Peyer's patch (tissue), 4 donors: ENCODE measurements around the gene TSPAN14. TPM values are rescaled to one million over a fixed set of nuclear protein-coding genes. Genes with fewer than 3 reads are reported as not detected.

Experiments used
- DNase-seq, 3 donors: peaks; one replicate each; pipeline ENCODE4 v3.0.0-alpha.2; 2017 to 2019
- H3K27ac ChIP-seq, 4 donors: fragments of 200-600 bp; sonication (generic); one replicate each; pipeline ENCODE4 v1.5.1; 2016 to 2019
- H3K27me3 ChIP-seq, 2 donors: fragments of 200-600 bp; sonication (generic); one replicate each; pipeline ENCODE4 v1.5.1; 2019
- H3K36me3 ChIP-seq, 3 donors: fragments of 200-600 bp; sonication (generic); one replicate each; pipeline ENCODE4 v1.5.1; 2016 to 2019
- H3K4me1 ChIP-seq, 4 donors: fragments of 200-600 bp; sonication (generic); one replicate each; pipeline ENCODE4 v1.5.1; 2016 to 2019
- H3K4me3 ChIP-seq, 4 donors: fragments of 200-600 bp; sonication (generic); 1 replicate in 3 of 4; 2 replicates in 1 of 4; pipeline ENCODE4 v1.5.1; 2016 to 2019; ENCODE audit warnings: mild to moderate bottlenecking in 1 of 4
- H3K9me3 ChIP-seq, 4 donors: fragments of 200-600 bp; sonication (generic); one replicate each; pipeline ENCODE4 v1.5.1; 2016 to 2019; ENCODE audit warnings: mild to moderate bottlenecking in 1 of 4
- CTCF ChIP-seq, 6 experiments: fragments of 450-650 bp in 4 of 6; fragments of 200-600 bp in 2 of 6; sonication (generic) in 1 of 6; IDR thresholded peaks; one replicate each; pipeline ENCODE4 v1.5.1; 2017 to 2019; ENCODE audit warnings: antibody characterized with exemption in 6 of 6, mild to moderate bottlenecking in 3 of 6, moderate library complexity in 1 of 6
- POLR2A ChIP-seq, 2 donors: fragments of 450-650 bp; IDR thresholded peaks; one replicate each; pipeline ENCODE4 v1.5.1; 2017; ENCODE audit warnings: antibody characterized with exemption in 2 of 2, mild to moderate bottlenecking in 2 of 2, moderate library complexity in 2 of 2
- total RNA-seq, 4 donors: library from RNA; depleted of rRNA; stranded (reverse); fragments of >200 nt; gene quantifications; one replicate each; pipeline ENCODE4 v1.1.0, GENCODE V29; 2016

Gene TSPAN14
- total RNA-seq, 4 donors from 2014 or later = 51.2 to 72.0 (median 68.0) TPM

- Histone ChIP-seq H3K27ac (peak overlapping the region in 2 of 4 donors; percentile 87 to 90), H3K4me1 (peaks cover 6 to 70% (median 38%) of the 10 kb centered on the region in 4 donors), H3K36me3 (peaks cover 0 to 12% (median 0%) of the 10 kb centered on the region in 3 donors), H3K4me3 (no peak overlapping the region), H3K27me3 (no peaks in the 10 kb centered on the region), H3K9me3 (no peaks in the 10 kb centered on the region)
- DNase-seq = no peak
- no peak for TF ChIP-seq POLR2A (IDR thresholded peaks at IDR 0.05)
- no peak for TF ChIP-seq CTCF (IDR thresholded peaks at IDR 0.05)
These were observed 42.6 kb downstream of the TSPAN14 start for GRCh38 chr10:80496555-80497172.

- Histone ChIP-seq H3K4me1 (peaks cover 6 to 77% (median 36%) of the 10 kb centered on the region in 4 donors), H3K36me3 (peaks cover 0 to 6% (median 0%) of the 10 kb centered on the region in 3 donors)
- DNase-seq = peak in 1 of 3 donors; percentile 57
These were observed 43.3 kb downstream of the TSPAN14 start for GRCh38 chr10:80497187-80498077.

GRCh38 chr10:80498078-80498832 is 44.1 kb downstream of the TSPAN14 start:
- H3K9me3 ChIP-seq = no peaks in the 10 kb centered on the region
- TF ChIP-seq POLR2A (IDR thresholded peaks at IDR 0.05) (no peak), CTCF (IDR thresholded peaks at IDR 0.05) (no peak)
- H3K4me3 ChIP-seq = no peak overlapping the region
- peak overlapping the region; percentile 62 to 90 (median 82) for H3K27ac ChIP-seq
- H3K4me1 ChIP-seq = peaks cover 6 to 80% (median 34%) of the 10 kb centered on the region in 4 donors
- H3K27me3 ChIP-seq = no peaks in the 10 kb centered on the region
- no peaks in the 10 kb centered on the region for H3K36me3 ChIP-seq
- no peak for DNase-seq

More at GRCh38 chr10:80497187-80498077, 43.3 kb downstream of the TSPAN14 start:
- Histone ChIP-seq H3K27me3 (no peaks in the 10 kb centered on the region), H3K4me3 (no peak overlapping the region), H3K27ac (peak overlapping the region; percentile 62 to 90 (median 82)), H3K9me3 (no peaks in the 10 kb centered on the region)
- no peak for TF ChIP-seq CTCF (IDR thresholded peaks at IDR 0.05)
- no peak for TF ChIP-seq POLR2A (IDR thresholded peaks at IDR 0.05)

DNA sequence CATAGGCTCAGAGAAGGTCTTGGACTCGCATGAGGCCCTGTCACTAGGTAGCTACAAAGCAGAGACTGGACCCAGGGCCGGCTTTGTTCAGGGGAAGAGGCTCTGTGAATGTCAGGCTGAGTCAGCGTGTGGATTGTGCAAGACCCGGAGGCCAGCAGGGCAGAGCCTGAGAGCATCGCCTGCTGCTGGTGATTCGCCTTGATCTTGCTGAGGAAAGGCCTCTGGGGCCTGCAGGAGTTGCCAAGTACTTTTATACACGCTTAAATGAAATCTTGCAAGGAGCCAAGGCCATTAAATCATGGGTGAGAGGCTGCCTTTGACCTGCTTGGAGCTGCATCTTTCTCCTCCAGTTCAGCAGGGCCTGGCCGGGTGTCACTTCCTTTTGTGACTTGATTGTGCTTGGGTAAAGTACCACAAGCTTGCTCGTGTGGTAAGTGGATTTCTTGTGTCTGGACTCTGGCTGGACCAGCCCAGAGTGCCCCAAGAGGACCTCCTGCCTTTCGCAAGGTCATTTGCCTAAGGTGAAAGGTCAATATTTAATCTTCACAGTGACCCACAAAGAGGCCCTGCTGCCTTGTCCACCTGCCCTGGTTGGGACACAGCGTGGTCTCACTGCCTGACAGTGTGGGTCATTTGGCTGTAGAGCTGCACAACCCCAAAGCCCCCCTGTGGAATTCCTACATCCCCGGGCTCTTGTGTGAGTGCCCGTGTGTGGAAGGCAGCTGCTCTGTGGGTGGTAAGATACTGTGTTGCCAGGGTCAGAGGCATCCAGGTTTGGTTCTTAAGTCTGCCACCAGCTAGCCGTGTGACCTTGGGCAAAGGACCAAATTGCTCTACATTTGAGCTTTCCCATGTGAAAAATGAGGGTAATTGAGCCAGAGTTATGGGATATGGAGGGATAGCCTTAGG is 45.0 kb downstream of the TSPAN14 start:
- Histone ChIP-seq H3K4me1 (peaks cover 6 to 80% (median 37%) of the 10 kb centered on the region in 4 donors), H3K36me3 (no peaks in the 10 kb centered on the region), H3K27ac (peak overlapping the region; percentile 62 to 90 (median 82)), H3K9me3 (no peaks in the 10 kb centered on the region), H3K27me3 (no peaks in the 10 kb centered on the region), H3K4me3 (no peak overlapping the region)
- peak; percentile 61 to 95 (median 87) for DNase-seq
- TF ChIP-seq CTCF (IDR thresholded peaks at IDR 0.05) (no peak), POLR2A (IDR thresholded peaks at IDR 0.05) (peak in 1 of 2 donors; percentile 13)
